T47D (cell line): Measurements from ENCODE around the gene RBP5.

Experiments
- DNase-seq, 2 experiments: peaks; one replicate each; pipeline versions ENCODE4 v3.0.0 to v3.0.0-alpha.2; 2011 to 2012; ENCODE audit warnings: low read depth in 1 of 2, low spot score in 1 of 2
- JUND ChIP-seq: IDR thresholded peaks from 2 replicates; pipeline ENCODE4 v1.6.1; 2012; ENCODE audit warnings: low read depth
- in situ Hi-C: cut with HindIII; loops from 2 replicates; pipeline ENCODE4 v1.10.0; 2016; ENCODE audit warnings: low sequenced_read_pairs, low pct_unique_long_range_greater_than_20kb

RBP5 gene

GRCh38 chr12:7142809-7143465 is 14.2 kb upstream of the RBP5 start:
- in situ Hi-C loops, result no loop called here
- DNase-seq, result no peak
- no peak for TF ChIP-seq JUND

GRCh38 chr12:7142056-7142644 is 13.5 kb upstream of the RBP5 start:
- TF ChIP-seq JUND, result no peak
- peak in 1 of 2 experiments; percentile 32 for DNase-seq
- in situ Hi-C loops, result no loop called here

GRCh38 chr12:7141351-7142005 is 12.8 kb upstream of the RBP5 start:
- DNase-seq, result no peak
- in situ Hi-C loops, result no loop called here
- TF ChIP-seq JUND, result no peak

- in situ Hi-C loops, result no loop called here
- DNase-seq, result no peak
- TF ChIP-seq JUND, result no peak
Observed at GRCh38 chr12:7139200-7139599, 10.5 kb upstream of the RBP5 start.

- DNase-seq, result no peak
- in situ Hi-C loops, result no loop called here
- no peak for TF ChIP-seq JUND
Observed at GRCh38 chr12:7137908-7138307, 9.2 kb upstream of the RBP5 start.

- no peak for TF ChIP-seq JUND
- no peak for DNase-seq
- in situ Hi-C loops, result no loop called here
Observed at GRCh38 chr12:7136676-7137075, 8.0 kb upstream of the RBP5 start.

- in situ Hi-C loops, result no loop called here
- DNase-seq, result no peak
- no peak for TF ChIP-seq JUND
Observed at GRCh38 chr12:7136071-7136470, 7.4 kb upstream of the RBP5 start.

GRCh38 chr12:7134396-7135166 is 5.9 kb upstream of the RBP5 start:
- in situ Hi-C loops, result no loop called here
- no peak for DNase-seq
- no peak for TF ChIP-seq JUND

- in situ Hi-C loops, result no loop called here
- no peak for DNase-seq
- TF ChIP-seq JUND, result no peak
Observed at GRCh38 chr12:7131502-7131866, 2.8 kb upstream of the RBP5 start.

GRCh38 chr12:7130701-7131501 is 2.2 kb upstream of the RBP5 start:
- in situ Hi-C loops, result no loop called here
- TF ChIP-seq JUND, result no peak
- DNase-seq, result peak in 1 of 2 experiments; percentile 22

- in situ Hi-C loops, result no loop called here
- DNase-seq, result peak; percentile 73 to 90
- no peak for TF ChIP-seq JUND
Observed at GRCh38 chr12:7129872-7130691, 1.4 kb upstream of the RBP5 start, which contains the start of gene CLSTN3. CLSTN3 (plus strand) TSS chr12:7130371; CDS start chr12:7130649, 278 bp downstream.
